HepG2 (cell line): Measurements from ENCODE around the gene ZNF112. TPM values are rescaled to one million over a fixed set of nuclear protein-coding genes. Genes with fewer than 3 reads are reported as not detected.

ENCODE experiments used
- CREBL2 ChIP-seq: sonication (generic); formaldehyde crosslinking; IDR thresholded peaks from 2 replicates; pipeline ENCODE4 v1.8.1; 2023; ENCODE audit warnings: missing genetic modification reagents, mild to moderate bottlenecking, borderline replicate concordance
- DDIT3 ChIP-seq: sonication (generic); formaldehyde crosslinking; IDR thresholded peaks from 2 replicates; pipeline ENCODE4 v1.4.0; 2020; ENCODE audit warnings: mild to moderate bottlenecking, missing genetic modification reagents
- ETV5 ChIP-seq: IDR thresholded peaks from 2 replicates; pipeline ENCODE4 v1.6.1; 2018; ENCODE audit warnings: missing biosample characterization, missing genetic modification reagents, inconsistent platforms, borderline replicate concordance
- GTF2F1 ChIP-seq: fragments of 150-350 bp; IDR thresholded peaks from 2 replicates; pipeline ENCODE4 v1.6.1; 2014; ENCODE audit warnings: low read length
- HOXA5 ChIP-seq: sonication (generic); formaldehyde crosslinking; IDR thresholded peaks from 2 replicates; pipeline ENCODE4 v1.4.0; 2020; ENCODE audit warnings: missing genetic modification reagents
- KDM1A ChIP-seq: IDR thresholded peaks from 2 replicates; pipeline ENCODE4 v1.6.1; 2016; ENCODE audit warnings: missing compliant biosample characterization
- KLF9 ChIP-seq: IDR thresholded peaks from 2 replicates; pipeline ENCODE4 v1.6.1; 2016; ENCODE audit warnings: low read depth
- MATR3 ChIP-seq: sonication (generic); formaldehyde crosslinking; IDR thresholded peaks from 2 replicates; pipeline ENCODE4 v1.4.0; 2020; ENCODE audit warnings: missing genetic modification reagents
- MIXL1 ChIP-seq: IDR thresholded peaks from 2 replicates; pipeline ENCODE4 v1.6.1; 2016
- MNT ChIP-seq: fragments of 450-650 bp; IDR thresholded peaks from 2 replicates; pipeline ENCODE4 v1.6.1; 2016
- MYC ChIP-seq: sonication (generic); formaldehyde crosslinking; IDR thresholded peaks from 2 replicates; pipeline ENCODE4 v1.9.0; 2021; ENCODE audit warnings: missing genetic modification reagents, borderline replicate concordance
- NFE2L1 ChIP-seq: sonication (generic); formaldehyde crosslinking; IDR thresholded peaks from 2 replicates; pipeline ENCODE4 v1.4.0; 2020; ENCODE audit warnings: missing genetic modification reagents, mild to moderate bottlenecking, borderline replicate concordance
- NFYB ChIP-seq: sonication (generic); formaldehyde crosslinking; IDR thresholded peaks from 2 replicates; pipeline ENCODE4 v1.4.0; 2020; ENCODE audit warnings: missing genetic modification reagents
- NRL ChIP-seq: sonication (generic); formaldehyde crosslinking; IDR thresholded peaks from 2 replicates; pipeline ENCODE4 v1.5.0; 2020; ENCODE audit warnings: missing genetic modification reagents, mild to moderate bottlenecking, moderate library complexity, borderline replicate concordance
- PHF20 ChIP-seq: sonication (generic); formaldehyde crosslinking; IDR thresholded peaks from 2 replicates; pipeline ENCODE4 v1.5.0; 2020; ENCODE audit warnings: mild to moderate bottlenecking, missing genetic modification reagents
- RXRA ChIP-seq: sonication (generic); formaldehyde crosslinking; IDR thresholded peaks from 2 replicates; pipeline ENCODE4 v1.5.1; 2020; ENCODE audit warnings: missing genetic modification reagents
- RXRB ChIP-seq: IDR thresholded peaks from 2 replicates; pipeline ENCODE4 v1.6.1; 2016; ENCODE audit warnings: borderline replicate concordance, missing genetic modification reagents, missing compliant biosample characterization
- SMAD3 ChIP-seq: sonication (generic); formaldehyde crosslinking; IDR thresholded peaks from 2 replicates; pipeline ENCODE4 v1.4.0; 2020; ENCODE audit warnings: missing genetic modification reagents
- UBTF ChIP-seq: sonication (generic); formaldehyde crosslinking; IDR thresholded peaks from 2 replicates; pipeline ENCODE4 v1.4.0; 2020; ENCODE audit warnings: mild to moderate bottlenecking, missing genetic modification reagents
- ZBTB1 ChIP-seq: sonication (generic); formaldehyde crosslinking; IDR thresholded peaks from 2 replicates; pipeline ENCODE4 v1.4.0; 2020; ENCODE audit warnings: missing genetic modification reagents, borderline replicate concordance
- ZFX ChIP-seq: sonication (generic); formaldehyde crosslinking; IDR thresholded peaks from 2 replicates; pipeline ENCODE4 v1.4.0; 2020; ENCODE audit warnings: mild to moderate bottlenecking, low read depth, missing genetic modification reagents, moderate library complexity
- ZGPAT ChIP-seq: IDR thresholded peaks from 2 replicates; pipeline ENCODE4 v1.6.1; 2016; ENCODE audit warnings: mild to moderate bottlenecking
- ZNF143 ChIP-seq: sonication (generic); formaldehyde crosslinking; IDR thresholded peaks from 2 replicates; pipeline ENCODE4 v1.4.0; 2020; ENCODE audit warnings: missing genetic modification reagents
- ZNF235 ChIP-seq: sonication (generic); formaldehyde crosslinking; IDR thresholded peaks from 2 replicates; pipeline ENCODE4 v1.8.1; 2023; ENCODE audit warnings: mild to moderate bottlenecking, missing genetic modification reagents, borderline replicate concordance
- ZNF501 ChIP-seq: sonication (generic); formaldehyde crosslinking; IDR thresholded peaks from 2 replicates; pipeline ENCODE4 v1.5.1; 2020; ENCODE audit warnings: mild to moderate bottlenecking, moderate library complexity, missing genetic modification reagents
- ZNF615 ChIP-seq: sonication (generic); formaldehyde crosslinking; IDR thresholded peaks from 2 replicates; pipeline ENCODE4 v1.5.0; 2020; ENCODE audit warnings: mild to moderate bottlenecking, missing genetic modification reagents, borderline replicate concordance
- ZNF792 ChIP-seq: IDR thresholded peaks from 2 replicates; pipeline ENCODE4 v1.6.1; 2016
- polyA plus RNA-seq, 8 experiments: library from polyadenylated mRNA; depleted of rRNA in 3 of 8; stranded (reverse) in 7 of 8; unstranded in 1 of 8; fragments of >200 nt; fragmentation: Illumina TruSeq in 4 of 8; extraction: Trizol in 4 of 8; gene quantifications; 2 replicates each; pipeline versions ENCODE4 v1.2.1 to v1.2.3, GENCODE V29; 2011 to 2016; ENCODE audit warnings: low read depth in 4 of 8, missing spikeins in 1 of 8, mixed read lengths in 1 of 8; ENCODE audit not compliant: insufficient read depth in 1 of 8
- total RNA-seq, 5 experiments: library from RNA; depleted of rRNA; stranded (reverse); fragments of >200 nt; fragmentation: Illumina TruSeq; extraction: Trizol; gene quantifications; 2 replicates each; pipeline ENCODE4 v1.2.3, GENCODE V29; 2016; ENCODE audit warnings: low read depth in 1 of 5

Gene ZNF112
- total and polyA plus RNA-seq, 2 of the 13 experiments (the other 11 are each of a cell fraction or from before 2014, with no cell fraction given) = 1.8 to 3.6 TPM

GRCh38 chr19:44356383-44357111, at the start of gene ZNF112 (continued):
- TF ChIP-seq DDIT3 (CRISPR knock-in tag) (no peak), ZNF235 (no peak), ZNF615 (CRISPR knock-in tag) (no peak), MNT (no peak), UBTF (CRISPR knock-in tag) (peak; percentile 62; the same call in 1 of the 2 replicates), ZNF501 (peak; percentile 55; the same call in 1 of the 2 replicates), KDM1A (CRISPR knock-in tag) (no peak), MATR3 (CRISPR knock-in tag) (no peak), PHF20 (CRISPR knock-in tag) (peak; percentile 91), NRL (CRISPR knock-in tag) (0 out of 2 replicates have a peak, but pooled peaks have one; percentile 39), RXRA (CRISPR knock-in tag) (0 out of 2 replicates have a peak, but pooled peaks have one; percentile 27), ZFX (peak; percentile 99), ETV5 (CRISPR knock-in tag) (peak; percentile 66), CREBL2 (CRISPR knock-in tag) (no peak), ZBTB1 (CRISPR knock-in tag) (no peak), MYC (CRISPR knock-in tag) (peak; percentile 40; the same call in 1 of the 2 replicates), ZNF143 (CRISPR knock-in tag) (peak; percentile 99), KLF9 (CRISPR knock-in tag) (no peak), ZNF792 (CRISPR knock-in tag) (no peak), NFE2L1 (CRISPR knock-in tag) (no peak), MIXL1 (CRISPR knock-in tag) (0 out of 2 replicates have a peak, but pooled peaks have one; percentile 13), RXRB (CRISPR knock-in tag) (no peak), GTF2F1 (no peak), NFYB (CRISPR knock-in tag) (peak; percentile 34; the same call in 1 of the 2 replicates), SMAD3 (CRISPR knock-in tag) (0 out of 2 replicates have a peak, but pooled peaks have one; percentile 46), ZGPAT (peak; percentile 73; the same call in 1 of the 2 replicates), HOXA5 (CRISPR knock-in tag) (0 out of 2 replicates have a peak, but pooled peaks have one; percentile 34)
